Measurements from ENCODE around the gene ACOT7.
"Not testable (repeated sequence)": the region's sequence is repeated elsewhere in the genome, so short reads cannot be mapped to it uniquely, and the experiment has no call there.

Gene ACOT7, protein sequence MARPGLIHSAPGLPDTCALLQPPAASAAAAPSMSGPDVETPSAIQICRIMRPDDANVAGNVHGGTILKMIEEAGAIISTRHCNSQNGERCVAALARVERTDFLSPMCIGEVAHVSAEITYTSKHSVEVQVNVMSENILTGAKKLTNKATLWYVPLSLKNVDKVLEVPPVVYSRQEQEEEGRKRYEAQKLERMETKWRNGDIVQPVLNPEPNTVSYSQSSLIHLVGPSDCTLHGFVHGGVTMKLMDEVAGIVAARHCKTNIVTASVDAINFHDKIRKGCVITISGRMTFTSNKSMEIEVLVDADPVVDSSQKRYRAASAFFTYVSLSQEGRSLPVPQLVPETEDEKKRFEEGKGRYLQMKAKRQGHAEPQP

GRCh38 chr1:6393400-6394187, at the start of gene ACOT7:
ACOT7 (minus strand) TSS chr1:6393767; CDS start chr1:6393399, 368 bp downstream.
- DNase-seq = peak; percentile 95

DNA sequence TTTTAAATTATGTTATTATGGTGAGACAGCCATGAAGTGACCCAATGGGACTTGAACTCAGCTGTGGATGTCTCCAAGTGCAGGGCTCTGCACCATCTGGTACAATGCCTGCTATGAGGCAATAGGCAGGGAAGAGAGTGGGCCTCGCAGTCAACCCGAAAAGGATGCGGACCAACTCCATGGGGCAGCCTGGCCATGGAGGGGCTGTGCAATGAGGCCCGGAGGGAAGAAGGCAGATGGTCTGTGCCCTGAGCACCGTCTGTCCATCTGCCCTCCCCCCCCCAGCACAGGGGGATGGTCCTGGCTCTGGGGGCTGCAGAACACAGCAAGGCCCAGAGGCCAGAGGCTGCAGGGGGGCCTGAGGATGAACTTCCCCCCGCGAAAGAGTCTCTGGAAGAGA, 48.0 kb upstream of the ACOT7 start:
- DNase-seq = no peak

GRCh38 chr1:6440198-6441126, 46.9 kb upstream of the ACOT7 start:
- DNase-seq = peak; percentile 81 to 86

DNA sequence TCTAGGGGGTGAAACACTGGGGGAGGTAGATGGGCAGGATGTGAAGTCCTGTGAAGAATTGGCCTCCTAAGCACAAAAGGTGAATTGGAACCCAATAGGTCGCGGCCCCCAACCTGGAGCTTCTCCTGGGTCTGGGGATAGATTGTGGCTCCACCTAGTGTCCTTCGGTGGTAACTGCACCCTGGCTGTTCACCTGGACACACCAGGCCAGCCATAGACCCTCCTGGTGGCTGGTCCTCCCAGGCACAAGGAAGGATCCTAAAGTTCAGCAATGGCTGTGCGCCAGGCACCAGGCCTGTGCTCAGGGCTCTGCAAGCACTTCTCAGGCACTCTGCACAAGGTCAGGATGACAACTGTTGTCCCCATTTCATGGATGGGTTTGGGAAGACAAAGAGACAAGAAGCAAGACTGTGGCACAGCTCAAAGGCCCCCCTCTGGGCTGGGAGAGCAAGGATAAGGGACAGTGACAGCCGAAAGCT, 44.5 kb upstream of the ACOT7 start:
- peak; percentile 79 to 84 for DNase-seq

DNA sequence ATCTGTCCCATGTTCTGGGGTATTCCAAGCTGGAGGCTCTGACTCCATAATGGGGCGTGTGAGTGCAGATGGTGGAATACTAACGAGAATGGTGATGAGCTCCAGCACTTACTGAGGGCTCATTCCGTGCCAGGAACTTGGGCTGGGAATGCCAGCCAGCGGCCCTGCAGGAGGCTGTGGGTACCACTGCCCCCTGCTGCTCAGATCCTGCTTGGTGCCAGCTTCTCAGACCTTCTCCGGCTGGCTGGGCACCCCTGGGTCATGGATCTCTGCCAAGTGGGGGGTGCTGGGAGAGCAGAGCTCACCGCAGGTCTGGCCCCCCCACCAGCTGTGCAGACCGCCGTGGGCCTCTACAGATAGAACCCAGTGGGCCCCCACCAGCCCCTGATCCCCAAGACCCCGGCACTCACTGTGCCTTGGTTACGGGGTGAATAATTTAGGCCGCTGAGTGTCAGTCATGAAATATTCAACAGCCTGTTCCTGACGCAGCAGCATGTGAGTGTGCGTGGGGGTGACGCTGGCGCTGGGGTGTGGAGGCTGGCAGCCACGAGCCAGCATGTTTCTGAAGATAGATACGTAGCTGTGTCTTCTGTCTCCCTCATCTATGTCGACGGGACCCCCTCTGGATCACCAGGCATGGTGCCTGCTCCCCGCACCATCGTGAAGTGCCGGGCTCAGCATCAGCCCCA, 43.6 kb upstream of the ACOT7 start:
- not testable (repeated sequence) for DNase-seq

DNA sequence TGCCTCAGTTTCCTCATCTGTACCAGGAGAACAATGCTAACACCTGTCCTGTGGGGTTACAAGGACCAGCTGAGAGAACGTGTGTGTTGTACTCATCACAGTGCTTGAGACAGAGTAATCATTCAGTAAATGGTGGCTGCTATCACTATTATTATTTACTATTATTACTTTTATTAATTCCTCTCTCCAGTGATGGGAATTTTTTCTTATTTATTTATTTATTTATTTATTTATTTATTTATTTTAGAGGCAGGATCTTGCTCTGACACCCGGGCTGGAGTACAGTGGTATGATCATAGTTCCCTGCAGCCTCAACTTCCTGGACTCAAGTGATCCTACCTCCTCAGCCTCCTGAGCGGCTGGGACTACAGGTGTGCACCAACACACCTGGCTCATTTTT, 42.7 kb upstream of the ACOT7 start:
- not testable (repeated sequence) for DNase-seq

DNA sequence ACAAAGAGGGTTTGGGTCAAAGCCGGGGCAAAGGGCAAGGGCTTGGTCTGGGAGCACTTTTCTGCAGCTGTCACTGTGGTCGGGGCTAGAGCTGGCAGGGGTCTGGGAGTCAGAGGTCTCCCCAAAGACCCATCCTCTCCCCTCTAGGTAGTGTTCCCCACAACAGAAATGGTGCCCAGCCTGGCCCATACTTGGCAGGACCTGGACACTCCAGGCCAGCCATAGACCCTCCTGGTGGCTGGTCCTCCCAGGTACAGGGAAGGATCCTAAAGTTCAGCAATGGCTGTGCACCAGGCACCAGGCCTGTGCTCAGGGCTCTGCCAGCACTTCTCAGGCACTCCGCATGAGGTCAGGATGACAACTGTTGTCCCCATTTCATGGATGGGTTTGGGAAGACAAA, 42.0 kb upstream of the ACOT7 start:
- no peak for DNase-seq

DNA sequence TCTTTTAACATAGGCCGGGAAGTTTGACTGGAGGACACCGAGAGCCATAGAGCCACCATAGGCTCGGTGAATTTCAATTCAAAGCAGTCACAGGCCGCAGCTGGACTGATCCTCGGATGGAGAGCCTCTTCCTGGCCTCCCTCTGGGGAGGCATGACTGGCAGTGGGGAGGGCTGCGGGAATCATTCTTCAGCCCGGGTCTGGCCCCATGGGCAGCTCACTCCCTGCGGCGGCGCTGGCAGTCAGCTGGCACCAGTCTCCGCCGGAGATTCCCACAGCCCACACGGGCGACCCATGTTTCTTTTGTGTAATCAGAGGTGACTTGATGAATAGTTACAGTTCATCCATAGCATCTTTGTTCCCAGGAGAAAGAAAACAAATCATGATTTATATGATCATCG, 41.6 kb upstream of the ACOT7 start:
- DNase-seq = no peak

DNA sequence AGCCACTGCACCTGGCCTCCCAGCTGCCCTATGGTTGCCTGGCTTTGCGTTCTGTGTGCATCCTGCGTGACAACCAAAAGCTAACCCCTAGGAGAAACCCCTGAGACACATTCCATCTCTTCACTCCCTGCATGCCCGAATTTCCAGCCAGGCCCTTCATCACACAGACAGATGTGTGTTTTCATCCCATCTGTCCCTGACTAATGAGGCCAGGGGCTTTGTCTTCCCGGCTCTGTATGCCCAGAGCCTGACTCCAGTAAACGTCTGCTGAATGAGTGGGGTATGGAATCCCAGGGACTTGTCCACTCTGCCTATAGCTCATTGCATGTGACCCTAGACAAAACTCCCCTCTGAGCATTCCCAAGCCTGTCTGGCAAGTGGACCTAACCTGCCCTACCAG, 40.6 kb upstream of the ACOT7 start:
- DNase-seq = no peak

GRCh38 chr1:6431645-6432579, 38.3 kb upstream of the ACOT7 start:
- DNase-seq = not testable (repeated sequence)

DNA sequence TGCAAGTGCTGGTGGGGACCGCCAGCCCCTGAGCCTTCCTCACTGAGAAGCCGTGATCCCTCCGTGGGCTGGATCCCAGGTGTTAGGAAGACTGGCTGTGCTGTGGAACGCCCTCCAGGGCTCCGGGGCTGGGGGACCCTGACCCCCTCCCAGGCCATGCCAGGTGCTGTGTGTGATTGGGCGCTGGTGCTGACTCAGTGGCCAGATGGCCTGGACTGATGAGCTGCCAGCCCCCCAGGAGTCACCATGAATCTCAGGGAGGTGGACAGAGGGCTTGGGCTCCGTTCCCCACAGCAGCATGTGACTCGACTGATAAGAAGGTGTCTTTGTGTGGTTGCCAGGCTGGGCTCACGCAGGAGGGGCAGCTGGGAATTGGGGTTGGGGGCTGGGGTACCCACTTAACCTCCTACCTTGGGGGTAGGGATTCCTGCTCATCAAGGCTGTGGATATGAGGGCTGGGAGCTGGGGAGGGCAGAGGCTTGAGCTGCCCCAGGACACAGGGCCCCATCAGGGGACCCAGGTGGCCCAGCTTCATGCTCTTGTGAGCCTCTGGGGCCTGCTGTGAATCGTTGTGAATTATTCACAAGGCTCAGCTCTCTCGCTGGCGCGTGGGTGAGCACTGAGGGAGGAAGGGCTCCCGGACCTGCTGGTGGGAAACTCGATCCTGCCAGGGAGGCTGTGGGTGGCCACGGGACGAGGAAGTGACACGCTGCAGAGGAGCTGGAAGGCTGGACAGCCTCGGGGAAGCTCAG, 36.3 kb upstream of the ACOT7 start:
- not testable (repeated sequence) for DNase-seq

DNA sequence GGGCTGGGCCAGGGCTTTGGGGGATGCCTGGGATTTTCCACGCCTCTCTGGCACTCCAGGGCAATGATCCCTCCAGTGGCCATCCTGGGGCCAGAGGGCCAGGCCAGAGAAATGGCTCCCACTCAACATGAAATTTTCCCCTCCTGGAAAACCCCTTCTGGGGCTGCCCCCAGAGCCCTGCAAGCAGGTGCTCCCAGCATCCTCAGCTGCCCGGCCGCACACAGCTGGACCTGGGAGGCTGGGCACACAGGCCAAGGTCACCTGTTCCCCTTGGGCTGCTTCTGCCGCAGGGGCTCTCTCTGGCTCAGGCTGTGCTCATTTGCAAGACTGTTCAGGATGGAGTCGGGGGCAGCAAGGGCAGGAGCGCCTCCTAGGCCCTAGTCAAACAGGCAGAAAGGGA, 34.9 kb upstream of the ACOT7 start:
- DNase-seq = not testable (repeated sequence)

GRCh38 chr1:6427441-6428390, 34.1 kb upstream of the ACOT7 start:
- no peak for DNase-seq

GRCh38 chr1:6426972-6427350, 33.4 kb upstream of the ACOT7 start:
- DNase-seq = no peak

- DNase-seq = no peak
Observed at GRCh38 chr1:6426277-6426971, 32.9 kb upstream of the ACOT7 start.

DNA sequence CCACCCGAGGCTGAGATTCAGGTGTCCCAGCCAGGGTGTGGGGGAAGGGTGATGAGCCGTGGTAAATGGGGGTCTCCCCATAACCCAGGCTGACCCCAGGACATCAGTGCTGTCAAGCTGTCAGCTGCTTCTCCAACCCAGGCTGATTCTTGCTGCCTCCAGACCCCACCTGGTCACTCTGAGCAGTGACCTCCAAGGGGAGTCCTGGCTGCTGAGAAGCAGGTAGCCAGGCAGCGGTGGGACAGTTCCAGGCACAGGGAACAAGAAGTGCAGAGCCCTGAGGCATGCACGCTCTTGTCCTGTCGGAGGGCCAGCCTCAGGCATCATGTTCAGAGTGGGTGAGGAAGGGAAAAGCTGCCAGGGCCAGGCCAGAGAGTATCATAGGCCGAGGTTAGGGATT, 32.1 kb upstream of the ACOT7 start:
- DNase-seq = no peak

DNA sequence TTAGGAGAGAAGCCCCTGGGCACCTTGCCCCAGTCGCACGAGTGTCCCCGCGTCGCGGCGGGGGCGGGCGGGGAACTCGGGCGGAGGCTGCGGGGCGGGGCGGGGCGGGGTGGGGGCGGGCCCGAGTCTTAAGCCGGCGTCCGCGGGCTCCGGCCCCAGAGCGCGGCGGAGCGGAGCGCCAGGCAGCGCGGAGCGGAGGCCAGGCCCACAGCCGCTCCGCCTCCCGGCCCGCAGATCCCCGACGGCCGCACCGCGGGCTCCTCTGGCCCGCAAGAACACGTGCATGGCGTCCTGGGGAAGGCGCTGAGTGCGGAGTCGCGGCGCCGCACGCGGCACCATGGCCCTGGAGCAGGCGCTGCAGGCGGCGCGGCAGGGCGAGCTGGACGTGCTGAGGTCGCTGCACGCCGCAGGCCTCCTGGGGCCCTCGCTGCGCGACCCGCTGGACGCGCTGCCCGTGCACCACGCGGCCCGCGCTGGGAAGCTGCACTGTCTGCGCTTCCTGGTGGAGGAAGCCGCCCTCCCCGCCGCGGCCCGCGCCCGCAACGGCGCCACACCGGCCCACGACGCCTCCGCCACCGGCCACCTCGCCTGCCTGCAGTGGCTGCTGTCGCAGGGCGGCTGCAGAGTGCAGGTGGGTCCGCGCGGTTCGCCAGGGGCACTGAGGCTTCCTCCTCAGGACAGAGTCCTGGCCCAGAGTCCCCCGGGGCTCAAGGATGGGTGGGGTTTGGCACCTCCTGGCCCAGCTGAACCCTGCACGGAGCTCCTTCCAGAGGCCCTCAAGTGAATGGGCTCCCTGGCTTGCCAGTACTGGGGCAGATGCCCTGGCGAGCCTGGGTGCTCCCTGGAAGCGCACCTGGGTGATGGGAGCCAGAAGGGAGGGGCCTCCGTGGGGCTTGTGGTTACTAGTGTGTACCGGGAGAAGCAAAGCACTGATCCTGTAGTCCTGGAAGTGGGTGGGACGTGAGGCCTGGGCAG, 31.3 kb upstream of the ACOT7 start, which contains the start of gene ESPN:
TSS of gene ESPN (plus strand) at position 158 of the 975 bp plus-strand sequence. CDS start at position 338, 180 bp downstream.
- peak in 1 of 2 experiments; percentile 37 for DNase-seq

Measured in activated T-cell treated with anti-CD3 and anti-CD28 coated beads, Interleukin-2, amount 50 U/mL, for 48 hours (primary cell).